Measurements from ENCODE around the gene PLA2G12B.

GRCh38 chr10:72927485-72927884 lies 27.1 kb downstream of the PLA2G12B start:
- TF ChIP-seq POLR2A (IDR thresholded peaks at IDR 0.05; ENCODE audit: low read length) (no peak), CHD4 (IDR thresholded peaks at IDR 0.05; ENCODE audit: borderline replicate concordance) (no peak)
- TF ChIP-seq, protein P1, sequence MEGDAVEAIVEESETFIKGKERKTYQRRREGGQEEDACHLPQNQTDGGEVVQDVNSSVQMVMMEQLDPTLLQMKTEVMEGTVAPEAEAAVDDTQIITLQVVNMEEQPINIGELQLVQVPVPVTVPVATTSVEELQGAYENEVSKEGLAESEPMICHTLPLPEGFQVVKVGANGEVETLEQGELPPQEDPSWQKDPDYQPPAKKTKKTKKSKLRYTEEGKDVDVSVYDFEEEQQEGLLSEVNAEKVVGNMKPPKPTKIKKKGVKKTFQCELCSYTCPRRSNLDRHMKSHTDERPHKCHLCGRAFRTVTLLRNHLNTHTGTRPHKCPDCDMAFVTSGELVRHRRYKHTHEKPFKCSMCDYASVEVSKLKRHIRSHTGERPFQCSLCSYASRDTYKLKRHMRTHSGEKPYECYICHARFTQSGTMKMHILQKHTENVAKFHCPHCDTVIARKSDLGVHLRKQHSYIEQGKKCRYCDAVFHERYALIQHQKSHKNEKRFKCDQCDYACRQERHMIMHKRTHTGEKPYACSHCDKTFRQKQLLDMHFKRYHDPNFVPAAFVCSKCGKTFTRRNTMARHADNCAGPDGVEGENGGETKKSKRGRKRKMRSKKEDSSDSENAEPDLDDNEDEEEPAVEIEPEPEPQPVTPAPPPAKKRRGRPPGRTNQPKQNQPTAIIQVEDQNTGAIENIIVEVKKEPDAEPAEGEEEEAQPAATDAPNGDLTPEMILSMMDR (IDR thresholded peaks at IDR 0.05), result no peak

Data from A549 (cell line).